ENCODE measurements around the gene AIFM3. TPM values are rescaled to one million over a fixed set of nuclear protein-coding genes. Genes with fewer than 3 reads are reported as not detected.
"Not testable (repeated sequence)": the region's sequence is repeated elsewhere in the genome, so short reads cannot be mapped to it uniquely, and the experiment has no call there.

Gene AIFM3
- polyA plus RNA-seq, 1 experiment, result 0.28 TPM

GRCh38 chr22:20937794-20938671 lies 29.0 kb upstream of the AIFM3 start:
- H3K4me3 ChIP-seq (ENCODE audit: low read depth, low read length), result no peak overlapping the region
- POLR2A ChIA-PET, result interaction anchor here (0.5 kb wide), 1 partner anchor 9 kb away, joined by 5 read pairs; no protein-coding TSS in a partner anchor
- no peaks in the 10 kb centered on the region for H3K27me3 ChIP-seq (ENCODE audit: control insufficient read depth, insufficient read depth, low read length)
- no peak for TF ChIP-seq CTCF (IDR thresholded peaks at IDR 0.05; ENCODE audit: insufficient read depth, low read depth, low read length)
- peaks cover 8% of the 10 kb centered on the region for H3K36me3 ChIP-seq (ENCODE audit: control insufficient read depth, insufficient read depth, low read length)
- DNase-seq (ENCODE audit: low read depth), result no peak
- CTCF ChIA-PET, result interaction anchor here (0.8 to 2.1 kb wide), 3 partner anchors 17 to 21 kb away, joined by 3 to 6 read pairs (median 3); partner anchors contain the start of gene CRKL

GRCh38 chr22:20939457-20940185 lies 27.4 kb upstream of the AIFM3 start:
- DNase-seq (ENCODE audit: low read depth); POLR2A ChIA-PET: not testable (repeated sequence)
- CTCF ChIA-PET, result interaction anchor here (1.1 kb wide), 1 partner anchor 18 kb away, joined by 4 read pairs; no protein-coding TSS in a partner anchor

GRCh38 chr22:20940186-20940651 lies 26.8 kb upstream of the AIFM3 start:
- POLR2A ChIA-PET, result no interaction called here
- DNase-seq (ENCODE audit: low read depth), result peak; percentile 77
- no peak overlapping the region for H3K4me3 ChIP-seq (ENCODE audit: low read depth, low read length)
- peaks cover 8% of the 10 kb centered on the region for H3K36me3 ChIP-seq (ENCODE audit: control insufficient read depth, insufficient read depth, low read length)
- no peak for TF ChIP-seq CTCF (IDR thresholded peaks at IDR 0.05; ENCODE audit: insufficient read depth, low read depth, low read length)
- CTCF ChIA-PET, result no interaction called here
- no peaks in the 10 kb centered on the region for H3K27me3 ChIP-seq (ENCODE audit: control insufficient read depth, insufficient read depth, low read length)

More at GRCh38 chr22:20939457-20940185, 27.4 kb upstream of the AIFM3 start:
- not testable (repeated sequence) for H3K4me3 ChIP-seq (ENCODE audit: low read depth, low read length); H3K27me3 ChIP-seq (ENCODE audit: control insufficient read depth, insufficient read depth, low read length); H3K36me3 ChIP-seq (ENCODE audit: control insufficient read depth, insufficient read depth, low read length)

DNA sequence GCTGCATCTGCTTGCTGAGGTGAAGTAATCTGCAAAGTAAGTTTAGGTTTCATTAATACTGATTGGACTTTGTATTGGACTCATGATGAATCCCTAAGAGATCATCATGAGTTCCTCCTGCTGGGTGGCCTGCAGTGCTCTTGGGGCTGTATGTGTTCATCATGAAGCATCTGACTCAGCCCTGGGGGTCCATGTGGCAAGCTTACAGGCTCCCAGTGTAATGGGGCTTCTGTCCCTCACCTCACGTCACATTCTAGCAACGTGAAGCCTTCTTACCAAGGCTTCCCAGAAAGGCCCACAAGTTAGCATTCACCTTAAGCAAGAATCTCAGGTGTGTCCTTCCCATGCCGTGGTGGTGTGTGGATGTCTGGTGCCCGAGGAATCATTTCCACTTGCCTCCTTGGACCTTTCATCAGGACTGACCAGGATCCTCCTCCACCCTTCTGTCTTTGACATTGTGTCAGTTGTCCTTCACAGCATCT lies 26.1 kb upstream of the AIFM3 start:
- H3K27me3 ChIP-seq (ENCODE audit: control insufficient read depth, insufficient read depth, low read length), result no peaks in the 10 kb centered on the region
- peaks cover 8% of the 10 kb centered on the region for H3K36me3 ChIP-seq (ENCODE audit: control insufficient read depth, insufficient read depth, low read length)
- H3K4me3 ChIP-seq (ENCODE audit: low read depth, low read length), result no peak overlapping the region
- ChIA-PET CTCF (no interaction called here), POLR2A (no interaction called here)
- TF ChIP-seq CTCF (IDR thresholded peaks at IDR 0.05; ENCODE audit: insufficient read depth, low read depth, low read length), result no peak
- no peak for DNase-seq (ENCODE audit: low read depth)

DNA sequence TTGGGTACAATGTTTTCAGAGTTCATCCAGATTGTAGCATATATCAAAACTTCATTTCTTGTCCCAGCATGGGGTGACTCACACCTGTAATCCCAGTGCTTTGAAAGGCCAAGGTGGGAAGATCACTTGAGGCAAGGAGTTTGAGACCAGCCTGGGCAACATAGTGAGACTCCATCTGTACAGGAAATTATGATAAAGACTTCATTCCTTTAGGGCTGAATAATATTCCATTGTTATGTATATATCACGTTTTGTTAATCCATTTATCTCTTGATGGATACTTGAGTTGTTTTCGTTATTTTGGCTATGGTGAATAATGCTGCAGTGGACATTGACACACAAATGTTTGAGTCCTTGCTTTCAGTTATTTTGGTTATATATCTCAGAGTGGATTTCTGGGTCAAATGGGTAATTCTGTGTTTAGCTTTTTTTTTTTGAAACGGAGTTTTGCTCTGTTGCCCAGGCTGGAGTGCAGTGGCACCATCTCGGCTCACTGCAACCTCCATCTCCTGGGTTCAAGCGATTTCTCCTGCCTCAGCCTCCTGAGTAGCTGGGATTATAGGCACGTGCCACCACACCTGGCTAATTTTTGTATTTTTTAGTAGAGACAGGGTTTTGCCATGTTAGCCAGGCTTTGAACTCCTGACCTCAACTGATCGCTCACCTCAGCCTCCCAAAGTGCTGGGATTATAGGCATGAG lies 24.7 kb upstream of the AIFM3 start:
- CTCF ChIA-PET; DNase-seq (ENCODE audit: low read depth): not testable (repeated sequence)

More for the DNA sequence above, 24.7 kb upstream of the AIFM3 start:
- not testable (repeated sequence) for H3K36me3 ChIP-seq (ENCODE audit: control insufficient read depth, insufficient read depth, low read length); H3K4me3 ChIP-seq (ENCODE audit: low read depth, low read length); H3K27me3 ChIP-seq (ENCODE audit: control insufficient read depth, insufficient read depth, low read length)
- POLR2A ChIA-PET, result interaction anchor here (0.8 kb wide), 1 partner anchor 15 kb away, joined by 3 read pairs; no protein-coding TSS in a partner anchor
